Hematopoietic multipotent progenitor cell treated with erythropoietin and hydrocortisone succinate and interleukin-3 and kit ligand, for 6 days (in vitro differentiated cells): ENCODE data around the gene NEXMIF.
"Not testable (repeated sequence)": the region's sequence is repeated elsewhere in the genome, so short reads cannot be mapped to it uniquely, and the experiment has no call there.

Experiments used
- DNase-seq: peaks from one replicate; pipeline ENCODE4 v3.0.0-alpha.2; 2015

The NEXMIF gene

GRCh38 chrX:74925225-74926088, at the start of gene NEXMIF:
TSS of gene NEXMIF (minus strand) at chrX:74925452.
- peak; percentile 39 for DNase-seq

- not testable (repeated sequence) for DNase-seq
These were observed 36.7 kb upstream of the NEXMIF start for GRCh38 chrX:74961962-74962361.

- no peak for DNase-seq
These were observed 24.5 kb upstream of the NEXMIF start for GRCh38 chrX:74949717-74950116.

- no peak for DNase-seq
These were observed 15.2 kb upstream of the NEXMIF start for GRCh38 chrX:74940414-74940813.

GRCh38 chrX:74931214-74931613, 6.0 kb upstream of the NEXMIF start:
- peak; percentile 7 for DNase-seq

- DNase-seq = peak; percentile 17
These were observed 615 bp downstream of the NEXMIF start for GRCh38 chrX:74924449-74925224.

GRCh38 chrX:74923942-74924448, 1.3 kb downstream of the NEXMIF start:
- DNase-seq = no peak

GRCh38 chrX:74922922-74923543, 2.2 kb downstream of the NEXMIF start:
- no peak for DNase-seq

- no peak for DNase-seq
These were observed 13.8 kb downstream of the NEXMIF start for GRCh38 chrX:74911494-74911893.

- no peak for DNase-seq
These were observed 18.8 kb downstream of the NEXMIF start for GRCh38 chrX:74906417-74906816.

- DNase-seq = no peak
These were observed 22.4 kb downstream of the NEXMIF start for GRCh38 chrX:74902806-74903205.

- no peak for DNase-seq
These were observed 32.7 kb downstream of the NEXMIF start for GRCh38 chrX:74892561-74892960.

GRCh38 chrX:74890676-74891430, 34.4 kb downstream of the NEXMIF start:
- DNase-seq = no peak

- not testable (repeated sequence) for DNase-seq
These were observed 42.9 kb downstream of the NEXMIF start for GRCh38 chrX:74882383-74882782.

- no peak for DNase-seq
These were observed 59.5 kb downstream of the NEXMIF start for GRCh38 chrX:74865725-74866124.

GRCh38 chrX:74853255-74853654, 72.0 kb downstream of the NEXMIF start:
- DNase-seq = no peak

GRCh38 chrX:74835566-74835965, 89.7 kb downstream of the NEXMIF start:
- DNase-seq = no peak

GRCh38 chrX:74819797-74820196, 105.5 kb downstream of the NEXMIF start:
- DNase-seq = not testable (repeated sequence)

- DNase-seq = no peak
These were observed 110.6 kb downstream of the NEXMIF start for GRCh38 chrX:74814681-74815080.

- no peak for DNase-seq
These were observed 120.7 kb downstream of the NEXMIF start for GRCh38 chrX:74804574-74804973.

- no peak for DNase-seq
These were observed 125.2 kb downstream of the NEXMIF start for GRCh38 chrX:74800062-74800461.

GRCh38 chrX:74797338-74797887, 127.8 kb downstream of the NEXMIF start:
- no peak for DNase-seq
